Measurements from ENCODE around the gene ZXDB.

DNA sequence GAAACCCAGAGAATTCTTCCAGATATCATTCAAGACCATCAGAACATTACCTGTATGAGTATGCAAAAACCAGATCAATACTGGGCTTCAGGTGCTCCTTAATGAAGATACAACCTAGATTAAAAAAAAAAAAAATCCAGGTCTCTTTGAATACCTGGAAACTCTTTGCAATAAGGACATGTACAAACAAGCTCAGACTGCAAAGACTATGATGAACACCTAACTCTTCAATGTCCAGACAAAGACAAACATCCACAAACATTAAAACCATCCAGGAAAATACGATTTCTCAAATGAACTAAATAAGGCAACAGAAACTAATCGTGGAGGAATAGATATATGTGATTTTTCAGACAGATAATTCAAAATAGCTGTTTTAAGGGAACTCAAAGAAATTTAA lies 49.5 kb downstream of the ZXDB start:
- TF ChIP-seq EZH2 (IDR thresholded peaks at IDR 0.05; ENCODE audit: insufficient read depth, poor library complexity, severe bottlenecking): no peak
- no peak for TF ChIP-seq EZH2phosphoT487 (IDR thresholded peaks at IDR 0.05; ENCODE audit: insufficient read depth, low read depth)
